Keratinocyte (primary cell): ENCODE results near the gene GAB1. TPM values are rescaled to one million over a fixed set of nuclear protein-coding genes. Genes with fewer than 3 reads are reported as not detected.

Source experiments
- DNase-seq: peaks from one replicate; pipeline ENCODE4 v3.0.0-alpha.2; 2011; ENCODE audit warnings: low read depth, missing footprints, low spot score
- FAIRE-seq: peaks from 2 replicates; lab custom pipeline; 2011; peaks lifted over from hg19 to GRCh38; lab: Jason Lieb, UNC
- H2AFZ ChIP-seq: 2 replicates; pipeline ENCODE4 v1.6.0; 2012; ENCODE audit warnings: low read length, control low read depth, inconsistent platforms; ENCODE audit not compliant: control insufficient read depth
- H3K27ac ChIP-seq: 2 replicates; pipeline ENCODE4 v1.5.1; 2011; ENCODE audit warnings: low read length; ENCODE audit not compliant: control insufficient read depth, insufficient read depth
- H3K27me3 ChIP-seq: 3 replicates; pipeline ENCODE4 v1.6.0; 2011; ENCODE audit warnings: low read length; ENCODE audit not compliant: control insufficient read depth, insufficient read depth; ENCODE audit errors: extremely low read depth
- H3K36me3 ChIP-seq, 2 experiments: 2 replicates in 1 of 2; 3 replicates in 1 of 2; pipeline ENCODE4 v1.5.1; 2011; ENCODE audit warnings: low read length in 2 of 2, mild to moderate bottlenecking in 1 of 2; ENCODE audit not compliant: control insufficient read depth in 2 of 2, insufficient read depth in 2 of 2; ENCODE audit errors: extremely low read depth in 1 of 2
- H3K4me1 ChIP-seq: 3 replicates; pipeline ENCODE4 v1.5.1; 2011; ENCODE audit warnings: low read length; ENCODE audit not compliant: control insufficient read depth, insufficient read depth; ENCODE audit errors: extremely low read depth
- H3K4me2 ChIP-seq: 3 replicates; pipeline ENCODE4 v1.6.0; 2011; ENCODE audit warnings: low read depth, low read length; ENCODE audit not compliant: control insufficient read depth, insufficient read depth; ENCODE audit errors: extremely low read depth
- H3K4me3 ChIP-seq, 3 experiments: fragments of 200-600 bp in 1 of 3; sonication (generic) in 1 of 3; 2 replicates in 2 of 3; 3 replicates in 1 of 3; pipeline ENCODE4 v1.5.1; 2011 to 2016; ENCODE audit warnings: low read length in 3 of 3, mild to moderate bottlenecking in 3 of 3, control low read depth in 2 of 3, inconsistent platforms in 1 of 3, low read depth in 1 of 3, mixed read lengths in 1 of 3, mixed run types in 1 of 3, moderate library complexity in 1 of 3; ENCODE audit not compliant: control insufficient read depth in 2 of 3, insufficient read depth in 2 of 3; ENCODE audit errors: extremely low read depth in 1 of 3
- H3K79me2 ChIP-seq: 2 replicates; pipeline ENCODE4 v1.6.0; 2012; ENCODE audit warnings: low read length; ENCODE audit not compliant: control insufficient read depth, insufficient read depth
- H3K9ac ChIP-seq: 3 replicates; pipeline ENCODE4 v1.6.0; 2011; ENCODE audit warnings: low read length; ENCODE audit not compliant: control insufficient read depth, insufficient read depth; ENCODE audit errors: extremely low read depth
- H3K9me1 ChIP-seq: 3 replicates; pipeline ENCODE4 v1.6.0; 2011; ENCODE audit warnings: low read length; ENCODE audit not compliant: control insufficient read depth, insufficient read depth; ENCODE audit errors: extremely low read depth
- H3K9me3 ChIP-seq: 2 replicates; pipeline ENCODE4 v1.5.1; 2012; ENCODE audit warnings: low read depth, low read length; ENCODE audit not compliant: control insufficient read depth
- H4K20me1 ChIP-seq: 3 replicates; pipeline ENCODE4 v1.6.0; 2011; ENCODE audit warnings: low read length; ENCODE audit not compliant: control insufficient read depth, insufficient read depth; ENCODE audit errors: extremely low read depth
- CTCF ChIP-seq, 3 experiments: IDR thresholded peaks in 1 of 3; conservative IDR thresholded peaks in 1 of 3; optimal IDR thresholded peaks in 1 of 3; 2 replicates in 2 of 3; 3 replicates in 1 of 3; pipeline versions ENCODE3 to v1.5.1; 2011; ENCODE audit warnings: low read length in 3 of 3, mild to moderate bottlenecking in 3 of 3, moderate library complexity in 2 of 3, control low read depth in 1 of 3, inconsistent platforms in 1 of 3; ENCODE audit not compliant: insufficient read depth in 2 of 3; ENCODE audit errors: extremely low read depth in 1 of 3
- EZH2 ChIP-seq: IDR thresholded peaks from one replicate; pipeline ENCODE4 v1.6.1; 2012; ENCODE audit warnings: inconsistent platforms, mild to moderate bottlenecking, low read length, moderate library complexity
- dilution Hi-C: fragments of 300-500 bp; cut with MboI; formaldehyde crosslinking; loops from one replicate; pipeline ENCODE4 v1.7.0; 2020; ENCODE audit warnings: low sequenced_read_pairs; ENCODE audit not compliant: extremely low pct_ligation_motif_present
- polyA plus RNA-seq, 5 experiments: library from polyadenylated mRNA; depleted of rRNA in 3 of 5; stranded (reverse) in 3 of 5; stranded (forward) in 1 of 5; unstranded in 1 of 5; fragments of >200 nt; gene quantifications; 1 replicate in 1 of 5; 2 replicates in 3 of 5; 3 replicates in 1 of 5; pipeline versions ENCODE4 v1.2.1 to v1.2.3, GENCODE V29; 2011 to 2012; ENCODE audit warnings: missing spikeins in 2 of 5, low read depth in 1 of 5, low replicate concordance in 1 of 5

GAB1 gene
- polyA plus RNA-seq, 1 donor (not counting 4 experiments of a cell fraction or from before 2014, with no cell fraction given), result 11.0 TPM

- no peak for DNase-seq
- dilution Hi-C loops, result no loop called here
- Histone ChIP-seq H3K9me3 (no peaks in the 10 kb centered on the region), H2AFZ (no peak overlapping the region), H3K4me2 (no peak overlapping the region), H3K4me1 (no peaks in the 10 kb centered on the region), H3K79me2 (no peaks in the 10 kb centered on the region), H3K27ac (no peak overlapping the region), H4K20me1 (no peaks in the 10 kb centered on the region), H3K9me1 (no peaks in the 10 kb centered on the region), H3K9ac (no peak overlapping the region), H3K36me3 (no peaks in the 10 kb centered on the region), H3K27me3 (no peaks in the 10 kb centered on the region), H3K4me3 (no peak overlapping the region)
- FAIRE-seq, result no peak
- TF ChIP-seq CTCF (optimal IDR thresholded peaks at IDR 0.05 in 1 of 3, IDR thresholded peaks at IDR 0.05 in 1 of 3, conservative IDR thresholded peaks at IDR 0.05 in 1 of 3; ENCODE audit: extremely low read depth in 1 of 3, insufficient read depth in 2 of 3, low read length in 3 of 3) (no peak), EZH2 (no peak)
Measured at GRCh38 chr4:143481361-143481760, 144.7 kb downstream of the GAB1 start.

- no peak for DNase-seq
- Histone ChIP-seq H3K4me1 (no peaks in the 10 kb centered on the region), H3K79me2 (no peaks in the 10 kb centered on the region), H3K27me3 (no peaks in the 10 kb centered on the region), H3K36me3 (no peaks in the 10 kb centered on the region), H3K4me2 (no peak overlapping the region), H3K9ac (no peak overlapping the region), H2AFZ (no peak overlapping the region), H3K9me1 (no peaks in the 10 kb centered on the region), H3K4me3 (no peak overlapping the region), H3K27ac (no peak overlapping the region), H4K20me1 (no peaks in the 10 kb centered on the region), H3K9me3 (no peaks in the 10 kb centered on the region)
- dilution Hi-C loops, result no loop called here
- no peak for FAIRE-seq
- TF ChIP-seq EZH2, result no peak
- peak in 2 of 3 experiments; percentile 9 to 45 for TF ChIP-seq CTCF (optimal IDR thresholded peaks at IDR 0.05 in 1 of 3, IDR thresholded peaks at IDR 0.05 in 1 of 3, conservative IDR thresholded peaks at IDR 0.05 in 1 of 3; ENCODE audit: extremely low read depth in 1 of 3, insufficient read depth in 2 of 3, low read length in 3 of 3)
Measured at GRCh38 chr4:143482840-143483239, 146.2 kb downstream of the GAB1 start.
